Large intestine (tissue), 3 donors: ENCODE measurements around the gene SGCD. TPM values are rescaled to one million over a fixed set of nuclear protein-coding genes. Genes with fewer than 3 reads are reported as not detected.

ENCODE experiments used
- DNase-seq, 2 donors: peaks; one replicate each; pipeline versions ENCODE4 v3.0.0 to v3.0.0-alpha.2; 2013
- H3K27ac ChIP-seq: one replicate; pipeline ENCODE4 v1.5.1; 2013; ENCODE audit warnings: low read length
- H3K27me3 ChIP-seq: 2 replicates; pipeline ENCODE4 v1.6.1; 2013; ENCODE audit warnings: low read length; ENCODE audit not compliant: control insufficient read depth, insufficient read depth
- H3K36me3 ChIP-seq: 2 replicates; pipeline ENCODE4 v1.6.1; 2013; ENCODE audit warnings: low read length; ENCODE audit not compliant: control insufficient read depth, insufficient read depth
- H3K4me1 ChIP-seq: one replicate; pipeline ENCODE4 v1.6.1; 2013; ENCODE audit warnings: low read length; ENCODE audit not compliant: control insufficient read depth, insufficient read depth
- H3K4me3 ChIP-seq: one replicate; pipeline ENCODE4 v1.5.1; 2013; ENCODE audit warnings: low read length
- H3K9me3 ChIP-seq: one replicate; pipeline ENCODE4 v1.6.1; 2013; ENCODE audit warnings: mild to moderate bottlenecking, low read depth, low read length, moderate library complexity; ENCODE audit not compliant: control insufficient read depth
- WGBS: methylation state at CpG from one replicate; pipeline ENCODE4 v1.1.5; 2013; ENCODE audit warnings: low lambda C conversion rate; ENCODE audit not compliant: insufficient coverage; 5-methylcytosine and 5-hydroxymethylcytosine counted together
- polyA plus RNA-seq: library from polyadenylated mRNA; unstranded; fragments of 120-200 nt; gene quantifications from one replicate; pipeline ENCODE4 v1.2.1, GENCODE V29; 2013

Gene SGCD
- polyA plus RNA-seq, 1 donor, result 9.0 TPM

DNA sequence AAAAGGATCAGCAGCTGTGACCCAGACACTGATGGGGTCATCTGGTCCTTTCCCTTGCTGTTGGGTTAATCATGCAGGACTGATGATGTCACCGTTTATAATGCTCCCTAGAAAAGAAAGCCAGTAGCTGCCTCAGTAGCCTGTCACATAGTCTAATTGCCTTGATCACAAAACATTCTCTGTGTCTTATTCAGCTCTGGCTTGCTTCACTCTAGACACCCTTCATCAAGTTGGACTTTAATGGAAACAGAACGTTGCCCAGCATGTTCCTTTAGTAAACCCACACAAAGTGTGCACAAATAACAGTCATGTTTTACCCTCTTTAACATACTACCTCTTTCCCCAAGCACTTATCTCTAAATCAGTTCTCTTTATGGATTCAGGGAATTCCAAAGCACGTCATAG lies 170.8 kb downstream of the SGCD start:
- 60% methylated on average over 1 of the region's 3 CpGs for WGBS
- H3K9me3 ChIP-seq, result no peaks in the 10 kb centered on the region
- no peak overlapping the region for H3K27ac ChIP-seq
- peak in 1 of 2 donors; percentile 34 for DNase-seq
- no peaks in the 10 kb centered on the region for H3K27me3 ChIP-seq
- H3K36me3 ChIP-seq, result no peaks in the 10 kb centered on the region
- no peaks in the 10 kb centered on the region for H3K4me1 ChIP-seq
- no peak overlapping the region for H3K4me3 ChIP-seq

DNA sequence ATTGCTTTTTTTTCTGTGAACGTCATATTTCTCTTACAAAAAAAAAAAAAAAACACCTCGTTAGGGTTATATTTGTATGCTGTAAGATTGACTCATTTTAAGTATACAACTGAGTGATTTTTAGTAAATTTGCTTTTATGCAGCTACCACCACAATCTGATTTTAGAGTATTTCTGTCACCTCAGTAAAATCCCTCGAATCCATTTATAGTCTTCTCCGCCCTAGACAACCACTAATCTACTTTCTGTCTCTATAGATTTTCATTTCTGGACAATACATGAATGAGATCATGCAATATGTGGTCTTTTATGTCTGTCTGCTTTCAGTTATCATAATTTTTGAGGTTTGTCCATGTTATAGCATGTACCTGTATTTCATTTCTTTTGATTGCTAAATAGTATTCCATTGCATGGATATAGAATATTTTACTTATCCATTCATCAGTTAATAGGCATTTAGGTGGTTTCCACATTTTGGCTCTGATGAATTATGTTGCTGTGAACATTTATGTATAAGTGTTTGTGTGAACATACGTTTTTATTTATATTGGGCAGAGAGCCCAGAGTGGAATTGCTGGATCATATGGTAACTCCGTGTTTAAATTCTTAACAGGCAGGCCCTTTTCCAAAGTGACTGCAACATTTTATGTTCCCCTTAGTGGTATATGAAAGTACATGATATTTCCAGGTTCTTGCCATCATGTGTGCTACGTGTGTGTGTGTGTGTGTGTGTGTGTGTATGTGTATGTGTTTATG lies 171.4 kb downstream of the SGCD start:
- H3K4me3 ChIP-seq, result no peak overlapping the region
- no peaks in the 10 kb centered on the region for H3K36me3 ChIP-seq
- no peak overlapping the region for H3K27ac ChIP-seq
- no peaks in the 10 kb centered on the region for H3K9me3 ChIP-seq
- DNase-seq, result no peak
- no peaks in the 10 kb centered on the region for H3K4me1 ChIP-seq
- H3K27me3 ChIP-seq, result no peaks in the 10 kb centered on the region
- 80% methylated on average over 1 of the region's 7 CpGs for WGBS

DNA sequence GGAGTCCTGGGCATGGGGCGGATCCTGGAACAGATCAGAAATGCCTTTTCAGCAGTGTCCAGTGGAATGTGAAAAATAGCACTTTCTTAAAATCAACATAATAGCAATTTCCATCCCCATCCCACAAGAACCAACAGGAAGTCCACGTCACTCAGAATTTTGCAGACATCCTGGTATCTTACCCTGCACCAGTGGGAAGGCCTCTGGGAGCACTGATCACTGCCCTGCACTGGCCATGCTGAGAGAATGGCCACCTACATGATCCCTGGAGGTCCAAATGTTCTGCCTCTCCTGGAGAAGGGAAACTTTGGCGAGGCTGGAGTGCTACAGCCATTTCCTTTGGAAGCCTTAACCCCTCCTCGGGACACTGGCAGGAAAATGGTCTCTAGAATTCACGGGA lies 173.8 kb downstream of the SGCD start:
- no peak overlapping the region for H3K27ac ChIP-seq
- H3K36me3 ChIP-seq, result no peaks in the 10 kb centered on the region
- no peaks in the 10 kb centered on the region for H3K4me1 ChIP-seq
- H3K27me3 ChIP-seq, result no peaks in the 10 kb centered on the region
- no CpG with 5 or more reads among the region's 5 CpGs for WGBS
- no peak overlapping the region for H3K4me3 ChIP-seq
- no peak for DNase-seq
- no peaks in the 10 kb centered on the region for H3K9me3 ChIP-seq

DNA sequence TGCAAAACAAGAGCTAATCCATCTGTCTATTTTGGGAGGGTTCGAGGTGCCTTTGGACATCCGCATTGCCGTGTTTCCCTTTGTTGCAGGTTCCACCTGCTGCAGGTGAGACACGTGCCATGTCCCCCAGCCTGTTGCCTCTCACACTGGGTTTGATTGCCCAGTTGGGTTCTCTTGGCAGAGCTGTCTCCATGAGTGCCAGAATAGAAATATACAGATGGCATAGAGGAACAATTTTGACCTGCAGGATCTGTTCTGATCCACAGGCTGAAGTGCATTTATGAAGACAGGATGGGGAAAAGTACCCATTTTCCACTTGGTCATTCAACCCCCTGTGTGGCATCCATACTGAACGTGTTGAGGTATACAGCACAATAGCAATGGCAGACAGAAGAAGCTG lies 178.1 kb downstream of the SGCD start:
- DNase-seq, result no peak
- WGBS, result no CpG with 5 or more reads among the region's 5 CpGs
- Histone ChIP-seq H3K27ac (no peak overlapping the region), H3K4me3 (no peak overlapping the region), H3K4me1 (no peaks in the 10 kb centered on the region), H3K36me3 (no peaks in the 10 kb centered on the region), H3K27me3 (no peaks in the 10 kb centered on the region), H3K9me3 (no peaks in the 10 kb centered on the region)

DNA sequence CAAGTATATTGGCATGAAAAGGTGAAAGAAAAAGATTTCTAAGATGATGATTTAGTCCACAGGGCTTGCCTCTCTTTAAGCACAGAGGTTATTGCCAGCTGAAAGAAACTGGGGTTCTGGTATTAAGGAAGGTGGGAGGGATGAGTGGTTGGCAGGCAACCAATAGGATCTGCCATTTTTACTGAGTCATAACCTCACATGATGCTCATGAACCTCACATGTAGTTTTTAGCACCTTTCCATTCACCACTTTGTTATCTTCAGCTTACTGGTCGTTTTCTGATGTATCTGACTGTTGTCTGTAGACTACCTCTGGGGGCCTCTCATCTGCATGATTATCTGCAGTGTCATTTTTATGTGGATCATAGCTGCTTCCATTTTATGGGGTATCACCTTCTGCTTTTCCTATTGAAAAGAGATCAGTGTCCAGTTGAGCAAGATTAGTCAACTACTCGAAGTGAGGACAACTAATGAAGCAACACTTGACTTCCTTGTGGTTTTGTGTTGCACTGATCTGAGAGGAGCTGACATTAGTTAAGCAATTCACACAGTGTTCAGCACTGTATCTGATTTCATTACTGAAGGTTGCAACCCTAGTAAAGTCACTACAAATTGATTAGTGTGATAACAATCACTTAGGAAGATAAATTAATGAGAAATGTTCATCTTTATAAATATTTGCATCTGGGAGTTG lies 186.3 kb downstream of the SGCD start:
- no peaks in the 10 kb centered on the region for H3K27me3 ChIP-seq
- DNase-seq, result no peak
- no peak overlapping the region for H3K27ac ChIP-seq
- no peaks in the 10 kb centered on the region for H3K4me1 ChIP-seq
- H3K9me3 ChIP-seq, result no peaks in the 10 kb centered on the region
- no peaks in the 10 kb centered on the region for H3K36me3 ChIP-seq
- H3K4me3 ChIP-seq, result no peak overlapping the region
- WGBS, result 60% methylated on average over 1 of the region's 2 CpGs

DNA sequence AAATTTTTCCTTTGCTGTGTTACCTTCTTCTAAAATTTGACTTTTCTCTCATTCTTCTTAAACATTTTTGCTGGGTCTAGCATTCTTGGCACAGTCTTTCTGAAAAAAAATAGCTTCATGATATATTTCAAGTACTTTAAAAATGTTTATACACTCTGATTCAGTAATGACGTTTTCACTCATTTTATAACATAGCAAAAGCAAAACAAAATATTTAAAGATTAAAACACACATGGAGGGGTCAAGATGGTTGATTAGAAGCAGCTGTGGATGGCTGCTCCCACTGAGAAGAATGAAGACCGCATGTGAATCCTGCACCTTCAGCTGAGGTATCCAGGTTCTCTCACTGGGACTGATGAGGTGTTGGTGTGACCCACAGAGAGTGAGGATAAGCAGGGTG lies 188.2 kb downstream of the SGCD start:
- Histone ChIP-seq H3K36me3 (no peaks in the 10 kb centered on the region), H3K27me3 (no peaks in the 10 kb centered on the region), H3K4me3 (no peak overlapping the region), H3K4me1 (no peaks in the 10 kb centered on the region), H3K27ac (no peak overlapping the region), H3K9me3 (no peaks in the 10 kb centered on the region)
- no peak for DNase-seq
- no CpG with 5 or more reads among the region's 2 CpGs for WGBS

DNA sequence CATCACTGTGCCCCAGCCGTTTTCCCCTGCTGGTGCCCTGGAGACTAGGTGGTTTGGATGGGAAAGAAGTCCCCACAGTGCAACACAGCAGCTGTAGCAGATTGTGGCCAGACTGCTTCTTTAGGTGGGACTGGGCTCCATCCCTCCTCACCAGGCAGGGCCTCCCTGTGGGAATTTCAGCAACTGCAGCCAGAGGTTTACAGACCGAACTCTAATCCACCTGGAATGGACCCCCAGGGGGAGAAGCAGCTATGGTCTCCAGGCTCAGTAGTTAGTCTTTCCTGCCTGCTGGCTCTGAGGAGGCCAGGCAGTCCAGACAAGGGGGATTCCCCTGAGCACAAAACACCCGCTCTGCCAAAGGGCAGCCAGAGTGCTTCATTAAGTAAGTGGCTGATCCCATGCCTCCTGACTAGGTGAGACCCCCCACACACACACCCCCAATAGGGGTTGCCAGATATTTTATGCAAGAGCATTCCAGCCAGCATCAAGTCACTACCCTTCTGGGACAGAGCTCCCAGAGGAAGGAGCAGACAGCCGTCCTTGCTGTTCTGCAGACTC lies 188.9 kb downstream of the SGCD start:
- no peaks in the 10 kb centered on the region for H3K9me3 ChIP-seq
- no peak overlapping the region for H3K27ac ChIP-seq
- no peaks in the 10 kb centered on the region for H3K4me1 ChIP-seq
- no peaks in the 10 kb centered on the region for H3K27me3 ChIP-seq
- DNase-seq, result no peak
- H3K4me3 ChIP-seq, result no peak overlapping the region
- no CpG with 5 or more reads among the region's 4 CpGs for WGBS
- H3K36me3 ChIP-seq, result no peaks in the 10 kb centered on the region

DNA sequence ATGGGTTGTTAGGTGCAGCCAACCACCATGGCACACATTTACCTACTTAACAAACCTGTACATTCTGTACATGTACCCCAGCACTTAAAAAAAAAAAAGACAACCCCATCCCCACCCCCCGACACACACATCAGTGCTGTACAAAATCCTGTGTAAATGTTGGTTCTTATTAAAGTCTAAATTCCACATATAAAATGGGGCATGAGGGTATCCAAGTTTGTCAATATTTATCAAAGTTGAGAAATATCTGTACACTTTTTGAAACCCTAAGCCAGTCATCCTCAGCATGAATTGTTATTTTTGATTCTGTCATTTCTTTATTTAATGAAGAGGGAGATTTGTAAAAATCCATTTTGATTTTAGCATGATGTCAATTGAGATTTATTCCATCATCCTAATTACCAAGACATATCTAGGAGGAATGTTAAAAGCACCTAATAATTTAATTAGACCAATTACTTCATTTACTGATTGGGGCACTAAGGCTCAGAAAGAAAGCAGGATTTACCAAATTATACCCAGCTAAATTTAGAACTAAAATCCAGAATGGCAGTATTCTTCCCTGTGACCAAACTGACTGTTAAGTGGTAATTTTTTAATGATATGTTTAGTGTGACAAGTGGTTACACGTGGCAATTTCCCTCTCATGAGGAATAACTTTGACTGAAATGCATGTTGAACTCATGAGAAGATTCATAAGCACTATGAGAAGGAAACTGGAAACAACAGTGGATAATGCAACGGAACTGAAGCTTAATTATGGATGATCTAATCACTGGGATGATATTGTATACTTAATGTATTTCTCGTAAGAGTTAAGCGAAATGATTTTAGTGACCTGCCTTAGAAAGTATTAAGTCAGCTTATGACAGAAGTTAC lies 195.9 kb downstream of the SGCD start:
- H3K27ac ChIP-seq, result no peak overlapping the region
- no peaks in the 10 kb centered on the region for H3K36me3 ChIP-seq
- no peaks in the 10 kb centered on the region for H3K9me3 ChIP-seq
- H3K4me1 ChIP-seq, result no peaks in the 10 kb centered on the region
- 80% methylated on average over 2 of the region's 5 CpGs for WGBS
- H3K27me3 ChIP-seq, result no peaks in the 10 kb centered on the region
- DNase-seq, result no peak
- no peak overlapping the region for H3K4me3 ChIP-seq

DNA sequence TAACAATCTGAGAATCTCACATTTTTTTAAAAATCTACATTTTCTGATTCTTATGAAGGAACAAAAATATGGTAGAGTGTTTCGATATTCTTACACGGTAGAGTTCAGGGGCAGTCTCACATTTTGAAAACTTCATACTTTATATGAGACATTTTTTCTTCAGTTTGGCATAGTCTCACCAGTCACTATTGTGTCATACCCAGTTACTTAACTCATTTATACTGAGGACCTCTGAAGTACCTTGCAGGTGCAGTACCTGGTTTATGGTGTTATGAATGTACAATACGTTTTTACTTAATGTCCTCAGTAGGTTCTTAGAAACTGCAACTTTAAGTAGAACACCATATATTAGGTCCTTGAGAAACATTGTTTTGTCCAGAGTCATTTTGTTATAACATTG lies 196.6 kb downstream of the SGCD start:
- Histone ChIP-seq H3K4me1 (no peaks in the 10 kb centered on the region), H3K27ac (no peak overlapping the region), H3K36me3 (no peaks in the 10 kb centered on the region), H3K4me3 (no peak overlapping the region), H3K9me3 (no peaks in the 10 kb centered on the region), H3K27me3 (no peaks in the 10 kb centered on the region)
- WGBS, result no CpG with 5 or more reads among the region's 3 CpGs
- DNase-seq, result no peak
